RWPE1 (cell line): ENCODE results near the gene BHLHE41.

Experiments used
- CTCF ChIA-PET: fragments of 350-600 bp; sonication (Branson Sonifier 250); formaldehyde crosslinking; extraction: SDS; loops from one replicate; lab custom pipeline; 2021; lab: Yijun Ruan, JAX
- POLR2A ChIA-PET: fragments of 400-600 bp; formaldehyde crosslinking; extraction: SDS; loops from one replicate; lab custom pipeline; 2020; ENCODE audit warnings: antibody characterized with exemption; ENCODE audit not compliant: low non-redundant PET; lab: Yijun Ruan, JAX
- DNase-seq: peaks from one replicate; pipeline ENCODE4 v3.0.0; 2012; ENCODE audit warnings: low spot score
- H3K27ac ChIP-seq: fragments of 450-650 bp; 2 replicates; pipeline ENCODE4 v1.5.1; 2017
- TF ChIP-seq, protein P1 (sequence below): fragments of 450-650 bp; conservative IDR thresholded peaks from 2 replicates; pipeline ENCODE4 v1.5.1; 2017; ENCODE audit warnings: low read depth, mild to moderate bottlenecking

BHLHE41 gene

DNA sequence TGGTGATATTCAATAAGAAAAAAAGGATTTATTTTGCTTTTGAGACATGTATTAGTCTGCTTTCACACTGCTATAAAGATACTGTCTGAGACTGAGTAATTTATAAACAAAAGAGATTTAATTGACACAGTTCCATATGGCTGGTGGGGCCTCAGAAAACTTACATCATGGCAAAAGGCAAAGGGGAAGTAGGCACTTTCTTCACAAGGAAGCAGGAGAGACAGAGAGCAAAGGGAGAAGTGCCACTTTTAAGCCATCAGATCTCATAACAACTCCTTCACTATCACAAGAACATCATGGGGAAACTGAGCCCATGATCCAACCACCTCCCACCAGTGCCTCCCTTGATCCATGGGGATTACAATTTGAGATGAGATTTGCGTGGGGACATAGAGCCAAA, 43.9 kb downstream of the BHLHE41 start:
- POLR2A ChIA-PET, result no interaction called here
- CTCF ChIA-PET, result interaction anchor here (0.6 to 1.0 kb wide), 2 partner anchors 10 to 32 kb away, joined by 3 to 4 read pairs; no protein-coding TSS in a partner anchor

GRCh38 chr12:26077915-26078702, 46.7 kb downstream of the BHLHE41 start:
- ChIA-PET CTCF (no interaction called here), POLR2A (no interaction called here)
- no peak overlapping the region for H3K27ac ChIP-seq
- peak; percentile 17 for DNase-seq
- TF ChIP-seq, protein P1, sequence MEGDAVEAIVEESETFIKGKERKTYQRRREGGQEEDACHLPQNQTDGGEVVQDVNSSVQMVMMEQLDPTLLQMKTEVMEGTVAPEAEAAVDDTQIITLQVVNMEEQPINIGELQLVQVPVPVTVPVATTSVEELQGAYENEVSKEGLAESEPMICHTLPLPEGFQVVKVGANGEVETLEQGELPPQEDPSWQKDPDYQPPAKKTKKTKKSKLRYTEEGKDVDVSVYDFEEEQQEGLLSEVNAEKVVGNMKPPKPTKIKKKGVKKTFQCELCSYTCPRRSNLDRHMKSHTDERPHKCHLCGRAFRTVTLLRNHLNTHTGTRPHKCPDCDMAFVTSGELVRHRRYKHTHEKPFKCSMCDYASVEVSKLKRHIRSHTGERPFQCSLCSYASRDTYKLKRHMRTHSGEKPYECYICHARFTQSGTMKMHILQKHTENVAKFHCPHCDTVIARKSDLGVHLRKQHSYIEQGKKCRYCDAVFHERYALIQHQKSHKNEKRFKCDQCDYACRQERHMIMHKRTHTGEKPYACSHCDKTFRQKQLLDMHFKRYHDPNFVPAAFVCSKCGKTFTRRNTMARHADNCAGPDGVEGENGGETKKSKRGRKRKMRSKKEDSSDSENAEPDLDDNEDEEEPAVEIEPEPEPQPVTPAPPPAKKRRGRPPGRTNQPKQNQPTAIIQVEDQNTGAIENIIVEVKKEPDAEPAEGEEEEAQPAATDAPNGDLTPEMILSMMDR, result no peak

More for the DNA sequence above, 43.9 kb downstream of the BHLHE41 start:
- DNase-seq, result no peak
- TF ChIP-seq, protein P1, result no peak
- no peak overlapping the region for H3K27ac ChIP-seq
